Right cardiac atrium (tissue), 5 donors: ENCODE data around the gene PABPC3. TPM values are rescaled to one million over a fixed set of nuclear protein-coding genes. Genes with fewer than 3 reads are reported as not detected.

Experiments used
- ATAC-seq, 2 donors: fragments of 200-7000 bp; cut with Tn5 transposase; one replicate each; pipeline versions ENCODE4 v1.8.0 to v1.9.1; 2020; ENCODE audit warnings: moderate library complexity in 2 of 2, mild to moderate bottlenecking in 1 of 2
- DNase-seq, 3 donors: peaks; one replicate each; pipeline ENCODE4 v3.0.0-alpha.2; 2020
- H3K27ac ChIP-seq: one replicate; pipeline ENCODE4 v1.5.1; 2013; ENCODE audit warnings: mild to moderate bottlenecking, low read length, control low read depth, moderate library complexity
- H3K27me3 ChIP-seq: one replicate; pipeline ENCODE4 v1.6.1; 2013; ENCODE audit not compliant: control insufficient read depth, insufficient read depth
- H3K4me1 ChIP-seq: one replicate; pipeline ENCODE4 v1.6.1; 2013; ENCODE audit warnings: low read length; ENCODE audit not compliant: control insufficient read depth, insufficient read depth
- H3K4me3 ChIP-seq: one replicate; pipeline ENCODE4 v1.5.1; 2013; ENCODE audit warnings: low read length, control low read depth
- H3K9me3 ChIP-seq: one replicate; pipeline ENCODE4 v1.6.1; 2013; ENCODE audit warnings: low read length; ENCODE audit not compliant: control insufficient read depth
- WGBS: extraction: QIAGEN DNeasy Blood & Tissue Kit; methylation state at CpG from one replicate; pipeline ENCODE4 v1.1.7; 2013; 5-methylcytosine and 5-hydroxymethylcytosine counted together
- intact Hi-C, 4 donors: fragments of 100-400 bp; cut with DNase I; formaldehyde crosslinking; loops; one replicate each; pipeline versions ENCODE4 v1.11.0 to v1.14.0; 2022 to 2023
- polyA plus RNA-seq: library from polyadenylated mRNA; stranded (reverse); fragments of 200-250 nt; gene quantifications from one replicate; pipeline ENCODE4 v1.2.3, GENCODE V29; 2013
- total RNA-seq, 4 donors: library from RNA; stranded (reverse); fragmentation: NEBNext Ultra II Directional; extraction: Animal tissue kit (Norgen Biotek cat#: 25700); gene quantifications; one replicate each; pipeline ENCODE4 v1.2.1, GENCODE V29; 2021
- donor health status: healthy with polysubstance abuse.
- donor health status: DM: no; HTN: yes; CAD: no.
- donor health status: DM: no; HTN: no; CAD: no.
- donor health status: DM: no; HTN: yes; CAD: no; lungs with severe emphysema.
- donor health status: DM: yes; HTN: yes; CAD: no.

Gene PABPC3
- total and polyA plus RNA-seq, 5 donors, result 0.05 to 0.14 (median 0.09) TPM

DNA sequence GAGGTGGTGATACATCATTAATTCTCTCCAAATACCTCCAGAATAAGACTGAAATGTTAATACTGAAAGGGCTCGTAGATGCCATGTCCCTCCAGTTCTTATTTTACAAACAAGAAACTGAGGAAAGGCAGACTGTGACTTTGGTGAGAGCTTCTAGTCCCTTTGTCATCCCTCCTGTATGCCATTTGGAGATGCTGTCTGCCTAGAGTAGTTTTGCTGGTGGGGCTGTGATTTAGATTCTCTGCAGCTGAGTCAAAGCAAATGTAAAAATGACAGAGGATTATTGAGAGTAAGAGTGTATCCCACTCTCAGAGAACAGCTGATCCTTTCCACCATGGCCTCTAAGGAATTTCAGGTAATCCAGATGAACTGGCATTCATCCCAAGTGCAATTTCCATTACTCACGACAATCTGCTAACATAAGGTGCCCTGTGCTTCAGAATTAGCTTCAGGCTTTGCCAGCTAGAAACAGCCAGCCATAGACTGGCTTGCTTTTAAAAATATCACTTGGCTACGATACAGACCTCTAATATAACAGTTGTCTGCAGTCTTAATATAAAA, 16.8 kb downstream of the PABPC3 start:
- 65% methylated on average over 3 of the region's 3 CpGs for WGBS
- Histone ChIP-seq H3K4me1 (no peaks in the 10 kb centered on the region), H3K27ac (no peak overlapping the region), H3K4me3 (no peak overlapping the region), H3K27me3 (no peaks in the 10 kb centered on the region), H3K9me3 (no peaks in the 10 kb centered on the region)
- intact Hi-C loops, result no loop called here
- ATAC-seq (no peak), DNase-seq (no peak)

- H3K27me3 ChIP-seq, result no peaks in the 10 kb centered on the region
- 25% methylated on average over 3 of the region's 3 CpGs for WGBS
These were observed 18.3 kb downstream of the PABPC3 start for GRCh38 chr13:25114220-25114619.

DNA sequence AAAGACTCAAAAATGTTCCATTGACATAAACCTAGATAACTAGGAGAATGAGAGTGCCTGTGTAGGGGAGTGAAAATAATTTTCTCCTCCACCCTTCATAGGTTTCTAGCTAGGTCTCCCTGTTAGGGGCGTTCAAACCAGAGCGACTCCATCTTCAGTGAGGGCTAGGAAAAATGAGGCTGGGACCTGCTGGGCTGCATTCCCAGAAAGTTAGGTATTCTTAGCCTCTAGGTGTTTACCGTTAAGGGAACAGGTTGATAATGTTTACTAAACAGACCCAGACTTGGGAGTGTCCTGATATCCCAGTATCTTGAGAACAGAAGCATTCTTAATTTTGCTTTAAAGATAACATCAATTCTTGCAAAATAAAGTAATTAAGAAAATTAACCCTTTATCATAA, 20.1 kb downstream of the PABPC3 start:
- Histone ChIP-seq H3K4me3 (no peak overlapping the region), H3K27me3 (no peaks in the 10 kb centered on the region), H3K27ac (no peak overlapping the region), H3K4me1 (no peaks in the 10 kb centered on the region), H3K9me3 (no peaks in the 10 kb centered on the region)
- no peak for ATAC-seq
- intact Hi-C loops, result no loop called here
- DNase-seq, result no peak
- 68% methylated on average over 3 of the region's 3 CpGs for WGBS

More at GRCh38 chr13:25114220-25114619, 18.3 kb downstream of the PABPC3 start:
- H3K27ac ChIP-seq, result no peak overlapping the region
- no peak overlapping the region for H3K4me3 ChIP-seq
- intact Hi-C loops, result no loop called here
- DNase-seq (peak; percentile 47 to 78 (median 61)), ATAC-seq (peak; percentile 67 to 71)
- H3K9me3 ChIP-seq, result no peaks in the 10 kb centered on the region
- H3K4me1 ChIP-seq, result no peaks in the 10 kb centered on the region

DNA sequence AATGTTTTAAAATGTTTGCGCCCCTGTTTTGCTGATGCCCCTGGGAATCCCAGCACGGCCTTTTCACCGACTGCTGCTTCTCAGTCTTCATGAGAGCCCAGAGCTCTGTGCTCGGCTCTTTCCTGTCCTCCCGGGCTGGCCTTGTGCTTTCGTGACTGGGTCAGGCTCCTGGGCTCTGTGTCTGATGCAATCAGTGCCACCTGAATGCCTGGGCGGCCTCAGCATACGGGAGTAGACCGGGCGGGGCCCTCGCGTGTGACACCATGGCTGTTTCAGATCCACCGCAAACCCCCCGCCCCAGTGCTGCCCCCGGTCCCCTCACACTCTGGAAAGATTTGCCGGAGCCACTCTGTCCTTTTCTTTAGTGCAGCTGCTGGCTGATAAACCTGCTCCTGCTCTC, 21.4 kb downstream of the PABPC3 start:
- no peak for ATAC-seq
- intact Hi-C loops, result no loop called here
- Histone ChIP-seq H3K27me3 (no peaks in the 10 kb centered on the region), H3K9me3 (no peaks in the 10 kb centered on the region), H3K4me1 (no peaks in the 10 kb centered on the region), H3K27ac (no peak overlapping the region), H3K4me3 (no peak overlapping the region)
- no peak for DNase-seq
- 87% methylated on average over 16 of the region's 16 CpGs for WGBS

DNA sequence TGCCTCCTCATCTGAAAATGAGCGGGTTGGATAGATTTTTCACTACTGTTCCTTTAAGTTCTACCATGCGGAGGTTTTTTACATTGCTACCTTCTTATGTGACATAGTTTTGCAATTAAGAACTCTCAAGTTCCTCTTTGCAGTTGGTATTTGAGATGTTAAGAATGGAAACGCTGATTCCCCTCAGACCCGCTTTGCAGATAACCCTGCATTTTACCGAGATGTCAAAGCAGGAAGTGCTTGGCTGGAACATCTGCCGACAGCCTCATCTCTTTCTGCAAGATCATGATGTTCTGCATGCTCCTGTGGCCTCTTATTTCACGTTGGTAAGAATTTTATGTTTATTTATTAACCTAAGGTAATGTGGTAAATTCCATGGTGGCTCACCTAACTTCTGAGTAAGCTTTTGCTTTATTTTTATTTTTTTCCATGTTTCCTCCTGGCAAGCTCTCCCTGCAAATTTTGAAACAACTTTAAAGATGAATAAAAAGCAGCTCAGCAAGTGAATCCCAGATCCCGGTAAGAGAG, 22.5 kb downstream of the PABPC3 start:
- H3K9me3 ChIP-seq, result no peaks in the 10 kb centered on the region
- H3K27ac ChIP-seq, result no peak overlapping the region
- no peaks in the 10 kb centered on the region for H3K27me3 ChIP-seq
- DNase-seq (no peak), ATAC-seq (no peak)
- no peak overlapping the region for H3K4me3 ChIP-seq
- intact Hi-C loops, result no loop called here
- H3K4me1 ChIP-seq, result no peaks in the 10 kb centered on the region
- WGBS, result 28% methylated on average over 8 of the region's 8 CpGs

- DNase-seq (no peak), ATAC-seq (no peak)
These were observed 35.0 kb downstream of the PABPC3 start for GRCh38 chr13:25130944-25131343.

DNA sequence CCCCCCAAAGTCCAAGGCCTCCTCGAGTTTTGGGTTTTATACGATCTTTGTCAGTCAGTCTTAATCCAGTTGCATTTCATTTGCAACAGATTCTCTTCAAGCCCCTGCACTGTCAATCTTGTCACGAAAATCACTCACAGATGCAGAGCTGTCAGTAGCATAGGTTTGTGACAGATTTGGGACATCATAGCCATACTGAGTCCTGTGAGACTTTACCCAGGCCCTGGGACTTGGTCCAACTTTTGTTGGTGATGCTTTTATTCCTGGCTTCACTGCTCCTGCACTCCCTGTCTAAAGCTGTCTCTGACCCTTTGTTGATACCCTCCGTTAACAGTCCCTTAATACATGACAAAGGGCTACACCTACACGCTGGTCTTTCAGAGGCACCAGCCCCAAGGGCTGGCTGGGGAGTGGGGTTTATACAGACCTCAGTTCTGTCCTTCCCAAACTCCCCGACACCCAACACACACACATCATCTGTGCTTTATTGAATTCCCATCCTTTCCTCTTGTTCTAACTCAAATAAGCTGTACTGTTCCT, 36.0 kb downstream of the PABPC3 start:
- no peak overlapping the region for H3K27ac ChIP-seq
- WGBS, result 50% methylated on average over 6 of the region's 6 CpGs
- no peak for DNase-seq
- no peaks in the 10 kb centered on the region for H3K27me3 ChIP-seq
- H3K4me1 ChIP-seq, result no peaks in the 10 kb centered on the region
- intact Hi-C loops, result no loop called here
- peaks cover 1% of the 10 kb centered on the region for H3K9me3 ChIP-seq
- no peak for ATAC-seq
- no peak overlapping the region for H3K4me3 ChIP-seq

More at GRCh38 chr13:25130944-25131343, 35.0 kb downstream of the PABPC3 start:
- Histone ChIP-seq H3K27ac (no peak overlapping the region), H3K27me3 (no peaks in the 10 kb centered on the region), H3K4me3 (no peak overlapping the region), H3K4me1 (no peaks in the 10 kb centered on the region), H3K9me3 (peaks cover 1% of the 10 kb centered on the region)
- whole genome bisulfite sequencing, result 46% methylated on average over 3 of the region's 3 CpGs
- intact Hi-C loops, result no loop called here

GRCh38 chr13:25132751-25133390, 36.9 kb downstream of the PABPC3 start:
- WGBS, result 55% methylated on average over 5 of the region's 5 CpGs
- H3K4me1 ChIP-seq, result no peaks in the 10 kb centered on the region

GRCh38 chr13:25135896-25136295, 40.0 kb downstream of the PABPC3 start:
- peaks cover 1% of the 10 kb centered on the region for H3K9me3 ChIP-seq
- H3K27me3 ChIP-seq, result no peaks in the 10 kb centered on the region
- no peak for ATAC-seq
- intact Hi-C loops, result no loop called here
- no peaks in the 10 kb centered on the region for H3K4me1 ChIP-seq
- no peak for DNase-seq
- WGBS, result 83% methylated on average over 4 of the region's 4 CpGs
- H3K27ac ChIP-seq, result no peak overlapping the region
- no peak overlapping the region for H3K4me3 ChIP-seq

More at GRCh38 chr13:25132751-25133390, 36.9 kb downstream of the PABPC3 start:
- DNase-seq, result no peak
- ATAC-seq, result no peak
- H3K4me3 ChIP-seq, result no peak overlapping the region
- H3K27me3 ChIP-seq, result no peaks in the 10 kb centered on the region
- H3K9me3 ChIP-seq, result peaks cover 1% of the 10 kb centered on the region
- no peak overlapping the region for H3K27ac ChIP-seq
- intact Hi-C loops, result no loop called here

- DNase-seq, result no peak
- H3K9me3 ChIP-seq, result peaks cover 1% of the 10 kb centered on the region
- no peak for ATAC-seq
- intact Hi-C loops, result no loop called here
- no peak overlapping the region for H3K27ac ChIP-seq
- no peaks in the 10 kb centered on the region for H3K27me3 ChIP-seq
- no peaks in the 10 kb centered on the region for H3K4me1 ChIP-seq
- H3K4me3 ChIP-seq, result no peak overlapping the region
- WGBS, result 15% methylated on average over 15 of the region's 15 CpGs
These were observed 41.2 kb downstream of the PABPC3 start for GRCh38 chr13:25136880-25137787.

DNA sequence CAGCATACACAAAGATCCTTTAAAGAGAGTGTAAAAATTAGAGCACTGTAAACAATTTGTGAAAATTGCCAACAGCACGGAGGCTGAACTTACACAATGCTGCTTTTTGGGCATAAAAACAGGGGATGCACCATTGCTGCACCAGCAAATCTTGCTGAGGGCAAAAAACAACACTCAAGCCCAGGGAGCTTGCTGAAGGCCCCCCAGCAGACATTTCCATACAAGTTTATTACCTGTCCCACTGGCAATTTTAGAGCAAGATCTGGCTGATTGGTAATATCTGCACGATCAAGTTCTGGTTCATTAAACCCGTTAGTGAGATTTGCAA, 41.8 kb downstream of the PABPC3 start:
- DNase-seq (no peak), ATAC-seq (no peak)
- 63% methylated on average over 3 of the region's 3 CpGs for WGBS
- Histone ChIP-seq H3K4me1 (no peaks in the 10 kb centered on the region), H3K4me3 (no peak overlapping the region), H3K9me3 (peaks cover 1% of the 10 kb centered on the region), H3K27me3 (no peaks in the 10 kb centered on the region), H3K27ac (no peak overlapping the region)
- intact Hi-C loops, result no loop called here
